HG02623 (cell line): ENCODE results near the gene TMEM174.

Experiments used
- ATAC-seq: cut with Tn5 transposase; IDR thresholded peaks from one replicate; pipeline ENCODE4 v1.9.1; 2021; ENCODE audit warnings: moderate library complexity; ENCODE audit not compliant: unreplicated experiment

The TMEM174 gene

GRCh38 chr5:73221726-73222125 lies 48.7 kb downstream of the TMEM174 start:
- ATAC-seq: no peak

DNA sequence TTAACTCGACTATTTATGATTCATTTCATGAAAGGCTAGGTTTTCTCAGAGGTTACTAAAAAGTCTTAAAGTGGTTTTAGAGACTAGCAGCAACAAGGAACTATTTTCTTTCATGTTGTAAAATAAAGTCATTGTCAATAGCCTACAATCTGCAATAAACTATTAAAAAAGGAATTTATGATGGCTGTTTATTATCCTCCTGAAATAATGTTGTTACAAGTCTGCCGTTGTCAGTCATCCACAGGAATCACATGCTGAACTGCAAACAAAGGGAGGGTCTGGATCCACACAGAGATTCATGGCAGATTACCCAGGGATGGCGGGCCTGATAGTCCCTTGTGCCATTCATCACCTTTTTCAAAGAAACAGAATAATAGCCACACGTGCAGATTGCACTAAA lies 49.2 kb downstream of the TMEM174 start:
- no peak for ATAC-seq
